Measurements from ENCODE around the gene ADAMTS20. TPM values are rescaled to one million over a fixed set of nuclear protein-coding genes. Genes with fewer than 3 reads are reported as not detected.

ADAMTS20 gene
- total RNA-seq, 4 donors from 2014 or later, result not detected

DNA sequence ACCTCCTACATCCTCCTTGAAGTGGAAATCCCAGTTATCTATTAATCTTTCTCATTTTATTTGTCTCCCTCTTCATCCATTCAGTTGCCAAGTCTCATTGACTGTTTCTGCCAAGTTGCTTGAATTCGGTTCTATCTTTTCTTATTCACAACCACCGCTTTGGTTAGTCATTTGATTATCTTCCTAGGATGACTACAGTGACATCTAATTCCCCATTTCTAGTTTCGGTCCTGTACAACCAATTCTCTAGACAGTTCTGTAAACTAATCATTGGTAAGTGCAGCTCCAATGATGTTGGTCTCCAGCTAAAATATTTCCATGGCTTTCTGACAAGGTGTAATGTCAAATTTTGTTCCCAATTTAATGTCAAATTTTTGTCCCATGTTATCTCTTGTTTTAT, 220.1 kb downstream of the ADAMTS20 start:
- TF ChIP-seq POLR2A (IDR thresholded peaks at IDR 0.05), result no peak
- TF ChIP-seq, protein P1, sequence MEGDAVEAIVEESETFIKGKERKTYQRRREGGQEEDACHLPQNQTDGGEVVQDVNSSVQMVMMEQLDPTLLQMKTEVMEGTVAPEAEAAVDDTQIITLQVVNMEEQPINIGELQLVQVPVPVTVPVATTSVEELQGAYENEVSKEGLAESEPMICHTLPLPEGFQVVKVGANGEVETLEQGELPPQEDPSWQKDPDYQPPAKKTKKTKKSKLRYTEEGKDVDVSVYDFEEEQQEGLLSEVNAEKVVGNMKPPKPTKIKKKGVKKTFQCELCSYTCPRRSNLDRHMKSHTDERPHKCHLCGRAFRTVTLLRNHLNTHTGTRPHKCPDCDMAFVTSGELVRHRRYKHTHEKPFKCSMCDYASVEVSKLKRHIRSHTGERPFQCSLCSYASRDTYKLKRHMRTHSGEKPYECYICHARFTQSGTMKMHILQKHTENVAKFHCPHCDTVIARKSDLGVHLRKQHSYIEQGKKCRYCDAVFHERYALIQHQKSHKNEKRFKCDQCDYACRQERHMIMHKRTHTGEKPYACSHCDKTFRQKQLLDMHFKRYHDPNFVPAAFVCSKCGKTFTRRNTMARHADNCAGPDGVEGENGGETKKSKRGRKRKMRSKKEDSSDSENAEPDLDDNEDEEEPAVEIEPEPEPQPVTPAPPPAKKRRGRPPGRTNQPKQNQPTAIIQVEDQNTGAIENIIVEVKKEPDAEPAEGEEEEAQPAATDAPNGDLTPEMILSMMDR (IDR thresholded peaks at IDR 0.05), result no peak
- WGBS, 2 donors, result 75 to 78% methylated on average over 3 of the region's 3 CpGs
- intact Hi-C loops (cut with DNase I; ENCODE audit: low total_unique reads), result no loop called here

DNA sequence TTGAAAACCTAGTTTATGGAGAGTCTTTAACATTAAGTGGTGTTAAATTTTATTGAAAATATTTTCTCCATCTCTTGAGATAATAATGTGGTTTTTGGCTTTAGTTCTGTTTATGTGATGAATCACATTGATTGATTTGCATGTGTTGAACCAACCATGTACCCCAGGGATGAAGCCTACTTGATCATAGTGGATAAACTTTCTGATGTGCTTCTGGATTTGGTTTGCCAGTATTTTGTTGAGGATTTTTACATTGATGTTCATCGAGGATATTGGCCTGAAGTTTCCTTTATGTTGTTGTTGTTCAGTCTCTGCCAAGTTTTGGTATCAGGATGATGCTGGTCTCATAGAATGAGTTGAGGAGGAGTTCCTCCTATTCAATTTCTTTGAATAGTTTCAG, 222.6 kb downstream of the ADAMTS20 start:
- DNase-seq (ENCODE audit: low spot score in 2 of 2), result no peak
- intact Hi-C loops (cut with DNase I; ENCODE audit: low total_unique reads), result no loop called here
- TF ChIP-seq, protein P1 (IDR thresholded peaks at IDR 0.05), result no peak
- TF ChIP-seq POLR2A (IDR thresholded peaks at IDR 0.05), result no peak
- H3K4me3 ChIP-seq (ENCODE audit: low read depth, poor library complexity, severe bottlenecking), result no peak overlapping the region
- WGBS, 2 donors, result 57 to 81% methylated on average over 1 of the region's 1 CpG

More for the DNA sequence above, 220.1 kb downstream of the ADAMTS20 start:
- no peak for DNase-seq (ENCODE audit: low spot score in 2 of 2)
- H3K4me3 ChIP-seq (ENCODE audit: low read depth, poor library complexity, severe bottlenecking), result no peak overlapping the region

DNA sequence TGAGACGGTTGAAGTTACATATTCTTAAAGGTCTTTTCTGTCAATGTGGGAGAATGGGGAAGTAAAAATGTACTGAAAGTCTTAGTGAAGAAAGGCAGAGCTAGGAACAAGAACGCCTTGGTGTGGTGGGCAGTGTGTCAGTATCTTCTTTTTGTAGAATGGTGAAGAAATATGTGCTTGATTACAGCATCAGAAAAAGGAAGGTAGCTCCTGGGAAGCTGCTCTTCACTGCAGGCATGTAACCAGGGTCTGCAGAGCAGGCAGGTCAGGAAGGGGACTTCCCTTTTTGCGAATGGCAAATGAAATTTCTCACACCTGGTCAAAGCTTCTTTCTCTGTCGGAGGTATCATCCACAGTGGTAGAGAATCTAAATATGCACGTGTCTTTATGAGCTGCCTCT, 226.2 kb downstream of the ADAMTS20 start:
- no peak for TF ChIP-seq POLR2A (IDR thresholded peaks at IDR 0.05)
- TF ChIP-seq, protein P1 (IDR thresholded peaks at IDR 0.05), result no peak
- WGBS, 2 donors, result 87 to 90% methylated on average over 5 of the region's 5 CpGs
- intact Hi-C loops (cut with DNase I; ENCODE audit: low total_unique reads), result no loop called here
- no peak for DNase-seq (ENCODE audit: low spot score in 2 of 2)
- no peak overlapping the region for H3K4me3 ChIP-seq (ENCODE audit: low read depth, poor library complexity, severe bottlenecking)

DNA sequence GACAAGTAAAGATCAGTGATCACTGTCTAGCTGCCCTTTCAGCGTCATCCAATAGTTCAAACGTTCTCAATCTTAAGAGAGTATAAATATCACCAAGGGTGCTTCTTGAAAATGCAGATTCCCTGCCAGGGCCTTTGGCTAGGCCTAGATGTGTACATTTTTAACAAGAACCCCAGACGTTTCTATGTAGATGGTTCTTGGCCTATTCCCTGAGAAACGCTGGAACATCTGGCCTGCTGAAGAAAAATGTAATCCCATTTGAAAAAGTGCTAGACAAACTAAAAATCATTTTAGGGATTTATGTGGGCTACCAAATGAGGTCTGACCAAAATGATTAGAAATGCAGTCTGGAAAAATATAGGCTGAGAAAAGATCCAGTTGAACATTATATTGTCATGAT, 231.7 kb downstream of the ADAMTS20 start:
- DNase-seq (ENCODE audit: low spot score in 2 of 2), result no peak
- TF ChIP-seq, protein P1 (IDR thresholded peaks at IDR 0.05), result no peak
- no peak for TF ChIP-seq POLR2A (IDR thresholded peaks at IDR 0.05)
- intact Hi-C loops (cut with DNase I; ENCODE audit: low total_unique reads), result no loop called here
- no peak overlapping the region for H3K4me3 ChIP-seq (ENCODE audit: low read depth, poor library complexity, severe bottlenecking)
- 65 to 70% methylated on average over 4 of the region's 4 CpGs for WGBS, 2 donors

DNA sequence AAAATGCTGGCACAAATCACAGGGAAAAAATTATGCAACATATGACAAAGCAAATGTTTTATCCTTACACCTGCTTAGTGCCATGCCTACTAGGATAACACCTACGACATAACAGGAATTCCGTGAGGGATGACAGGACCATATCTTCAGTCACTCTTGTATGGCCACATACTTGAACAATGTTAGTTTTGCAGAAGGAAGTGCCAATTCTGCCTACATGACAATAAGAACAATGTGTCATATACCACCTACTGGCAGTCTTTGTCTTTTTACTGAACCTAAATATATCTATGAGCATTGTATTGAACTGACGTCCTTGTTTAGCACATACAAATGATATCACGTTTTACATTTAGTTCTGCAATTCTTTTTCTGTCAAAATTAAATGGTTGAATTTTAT, 234.0 kb downstream of the ADAMTS20 start:
- 64 to 72% methylated on average over 4 of the region's 4 CpGs for WGBS, 2 donors
- TF ChIP-seq, protein P1 (IDR thresholded peaks at IDR 0.05), result no peak
- TF ChIP-seq POLR2A (IDR thresholded peaks at IDR 0.05), result no peak
- no peak overlapping the region for H3K4me3 ChIP-seq (ENCODE audit: low read depth, poor library complexity, severe bottlenecking)
- DNase-seq (ENCODE audit: low spot score in 2 of 2), result no peak
- intact Hi-C loops (cut with DNase I; ENCODE audit: low total_unique reads), result no loop called here

DNA sequence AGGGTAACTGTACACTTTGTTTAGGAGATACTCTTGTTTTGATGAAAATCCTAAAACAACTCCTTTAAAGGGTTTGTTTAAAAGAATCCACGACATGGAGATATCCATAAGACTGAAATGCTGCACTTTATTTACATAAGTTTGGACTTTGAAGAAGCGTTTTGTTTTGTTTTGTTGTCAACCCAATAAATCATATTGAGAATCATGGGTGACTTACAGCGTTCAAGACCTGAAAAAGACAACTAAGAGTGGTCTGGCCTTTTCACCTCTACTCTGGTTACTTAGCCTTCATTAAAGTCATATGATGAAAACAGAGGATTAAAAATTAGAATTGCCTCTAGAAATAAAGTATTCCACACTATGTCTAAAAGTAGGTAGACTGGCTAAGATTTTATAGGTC, 234.8 kb downstream of the ADAMTS20 start:
- H3K4me3 ChIP-seq (ENCODE audit: low read depth, poor library complexity, severe bottlenecking), result no peak overlapping the region
- 74 to 76% methylated on average over 3 of the region's 3 CpGs for WGBS, 2 donors
- no peak for DNase-seq (ENCODE audit: low spot score in 2 of 2)
- no peak for TF ChIP-seq POLR2A (IDR thresholded peaks at IDR 0.05)
- TF ChIP-seq, protein P1 (IDR thresholded peaks at IDR 0.05), result no peak
- intact Hi-C loops (cut with DNase I; ENCODE audit: low total_unique reads), result no loop called here
